SK-N-SH treated with all-trans-retinoic acid at 6 μM for 48 hours (cell line): ENCODE measurements around the gene CAMSAP3.

Source experiments
- ATAC-seq: fragments of 200-7000 bp; cut with Tn5 transposase; 3 replicates; pipeline ENCODE4 v1.9.1; 2020; ENCODE audit warnings: mild to moderate bottlenecking, moderate library complexity
- ARNTL ChIP-seq: fragments of 450-650 bp; formaldehyde crosslinking; IDR thresholded peaks from 2 replicates; pipeline ENCODE4 v1.5.0; 2020; ENCODE audit warnings: low read depth, mild to moderate bottlenecking, moderate library complexity, borderline replicate concordance
- BACH2 ChIP-seq: fragments of 250-450 bp; sonication (Bioruptor Pico); IDR thresholded peaks from 2 replicates; pipeline ENCODE4 v1.9.0; 2021; ENCODE audit warnings: mild to moderate bottlenecking, borderline replicate concordance
- CSDC2 ChIP-seq: fragments of 250-450 bp; sonication (Bioruptor Pico); IDR thresholded peaks from 2 replicates; pipeline ENCODE4 v1.5.0; 2020; ENCODE audit warnings: mild to moderate bottlenecking, moderate library complexity
- ESRRG ChIP-seq: fragments of 250-450 bp; sonication (Bioruptor Pico); IDR thresholded peaks from 2 replicates; pipeline ENCODE4 v1.6.1; 2021; ENCODE audit warnings: mild to moderate bottlenecking
- ISL1 ChIP-seq: fragments of 250-450 bp; sonication (Bioruptor Pico); IDR thresholded peaks from 2 replicates; pipeline ENCODE4 v2.1.2; 2022; ENCODE audit warnings: mild to moderate bottlenecking, moderate library complexity
- OSR1 ChIP-seq: fragments of 250-450 bp; sonication (Bioruptor Pico); IDR thresholded peaks from 2 replicates; pipeline ENCODE4 v1.8.0; 2022; ENCODE audit warnings: moderate library complexity, mild to moderate bottlenecking, inconsistent platforms
- POU6F1 ChIP-seq: fragments of 250-450 bp; sonication (Bioruptor Pico); IDR thresholded peaks from 2 replicates; pipeline ENCODE4 v1.8.0; 2021; ENCODE audit warnings: low read depth, mild to moderate bottlenecking, moderate library complexity, borderline replicate concordance
- PPARA ChIP-seq: fragments of 250-450 bp; sonication (Bioruptor Pico); IDR thresholded peaks from 2 replicates; pipeline ENCODE4 v1.5.0; 2020; ENCODE audit warnings: mild to moderate bottlenecking, borderline replicate concordance
- RARB ChIP-seq: fragments of 250-450 bp; sonication (Bioruptor Pico); IDR thresholded peaks from 2 replicates; pipeline ENCODE4 v1.8.0; 2021; ENCODE audit warnings: mild to moderate bottlenecking, moderate library complexity
- SNAI2 ChIP-seq: fragments of 250-450 bp; sonication (Bioruptor Pico); IDR thresholded peaks from 2 replicates; pipeline ENCODE4 v1.5.0; 2020; ENCODE audit warnings: mild to moderate bottlenecking, moderate library complexity
- TCF4 ChIP-seq: fragments of 250-450 bp; sonication (Bioruptor Pico); IDR thresholded peaks from 2 replicates; pipeline ENCODE4 v1.8.0; 2021; ENCODE audit warnings: mild to moderate bottlenecking, moderate library complexity, borderline replicate concordance
- TOX ChIP-seq: fragments of 250-450 bp; sonication (Bioruptor Pico); IDR thresholded peaks from 2 replicates; pipeline ENCODE4 v1.8.0; 2021; ENCODE audit warnings: mild to moderate bottlenecking, moderate library complexity, borderline replicate concordance
- TSHZ2 ChIP-seq: fragments of 250-450 bp; sonication (Bioruptor Pico); IDR thresholded peaks from 2 replicates; pipeline ENCODE4 v1.5.0; 2020; ENCODE audit warnings: mild to moderate bottlenecking, moderate library complexity
- ZC3H10 ChIP-seq: fragments of 250-450 bp; sonication (Bioruptor Pico); IDR thresholded peaks from 2 replicates; pipeline ENCODE4 v1.5.1; 2021; ENCODE audit warnings: mild to moderate bottlenecking, moderate library complexity
- ZFP3 ChIP-seq: fragments of 250-450 bp; sonication (Bioruptor Pico); IDR thresholded peaks from 2 replicates; pipeline ENCODE4 v1.5.0; 2020; ENCODE audit warnings: mild to moderate bottlenecking, moderate library complexity
- ZFP30 ChIP-seq: fragments of 450-650 bp; formaldehyde crosslinking; IDR thresholded peaks from 2 replicates; pipeline ENCODE4 v1.5.0; 2022; ENCODE audit warnings: mild to moderate bottlenecking, moderate library complexity
- ZNF565 ChIP-seq: fragments of 450-650 bp; formaldehyde crosslinking; conservative IDR thresholded peaks from 2 replicates; pipeline ENCODE4 v1.5.0; 2020; ENCODE audit warnings: low read depth, mild to moderate bottlenecking, moderate library complexity
- ZNF70 ChIP-seq: fragments of 450-650 bp; formaldehyde crosslinking; IDR thresholded peaks from 2 replicates; pipeline ENCODE4 v1.5.0; 2020; ENCODE audit warnings: mild to moderate bottlenecking, moderate library complexity
- ZNF8 ChIP-seq: fragments of 450-650 bp; formaldehyde crosslinking; IDR thresholded peaks from 2 replicates; pipeline ENCODE4 v1.5.0; 2020; ENCODE audit warnings: mild to moderate bottlenecking, moderate library complexity
- TF ChIP-seq, protein P1 (sequence below): fragments of 250-450 bp; sonication (Bioruptor Pico); IDR thresholded peaks from 2 replicates; pipeline ENCODE4 v1.8.0; 2020; ENCODE audit warnings: mild to moderate bottlenecking, moderate library complexity, borderline replicate concordance
- TF ChIP-seq, protein P2 (sequence below): fragments of 250-450 bp; sonication (Bioruptor Pico); IDR thresholded peaks from 2 replicates; pipeline ENCODE4 v1.5.1; 2021; ENCODE audit warnings: mild to moderate bottlenecking, moderate library complexity
- TF ChIP-seq, protein P3 (sequence below): fragments of 250-450 bp; sonication (Bioruptor Pico); IDR thresholded peaks from 2 replicates; pipeline ENCODE4 v1.5.1; 2020; ENCODE audit warnings: low read depth, mild to moderate bottlenecking, moderate library complexity

The CAMSAP3 gene

GRCh38 chr19:7645656-7646425 is 50.2 kb downstream of the CAMSAP3 start:
- TF ChIP-seq RARB (no peak), ZFP30 (CRISPR knock-in tag) (no peak), ISL1 (CRISPR knock-in tag) (no peak), ARNTL (CRISPR knock-in tag) (no peak), ZFP3 (CRISPR knock-in tag) (no peak), SNAI2 (CRISPR knock-in tag) (no peak), ESRRG (CRISPR knock-in tag) (no peak), TCF4 (CRISPR knock-in tag) (no peak), TSHZ2 (CRISPR knock-in tag) (no peak), ZC3H10 (CRISPR knock-in tag) (no peak), PPARA (CRISPR knock-in tag) (no peak)
- TF ChIP-seq, protein P1, sequence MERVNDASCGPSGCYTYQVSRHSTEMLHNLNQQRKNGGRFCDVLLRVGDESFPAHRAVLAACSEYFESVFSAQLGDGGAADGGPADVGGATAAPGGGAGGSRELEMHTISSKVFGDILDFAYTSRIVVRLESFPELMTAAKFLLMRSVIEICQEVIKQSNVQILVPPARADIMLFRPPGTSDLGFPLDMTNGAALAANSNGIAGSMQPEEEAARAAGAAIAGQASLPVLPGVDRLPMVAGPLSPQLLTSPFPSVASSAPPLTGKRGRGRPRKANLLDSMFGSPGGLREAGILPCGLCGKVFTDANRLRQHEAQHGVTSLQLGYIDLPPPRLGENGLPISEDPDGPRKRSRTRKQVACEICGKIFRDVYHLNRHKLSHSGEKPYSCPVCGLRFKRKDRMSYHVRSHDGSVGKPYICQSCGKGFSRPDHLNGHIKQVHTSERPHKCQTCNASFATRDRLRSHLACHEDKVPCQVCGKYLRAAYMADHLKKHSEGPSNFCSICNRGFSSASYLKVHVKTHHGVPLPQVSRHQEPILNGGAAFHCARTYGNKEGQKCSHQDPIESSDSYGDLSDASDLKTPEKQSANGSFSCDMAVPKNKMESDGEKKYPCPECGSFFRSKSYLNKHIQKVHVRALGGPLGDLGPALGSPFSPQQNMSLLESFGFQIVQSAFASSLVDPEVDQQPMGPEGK (CRISPR knock-in tag), result no peak
- TF ChIP-seq, protein P2, sequence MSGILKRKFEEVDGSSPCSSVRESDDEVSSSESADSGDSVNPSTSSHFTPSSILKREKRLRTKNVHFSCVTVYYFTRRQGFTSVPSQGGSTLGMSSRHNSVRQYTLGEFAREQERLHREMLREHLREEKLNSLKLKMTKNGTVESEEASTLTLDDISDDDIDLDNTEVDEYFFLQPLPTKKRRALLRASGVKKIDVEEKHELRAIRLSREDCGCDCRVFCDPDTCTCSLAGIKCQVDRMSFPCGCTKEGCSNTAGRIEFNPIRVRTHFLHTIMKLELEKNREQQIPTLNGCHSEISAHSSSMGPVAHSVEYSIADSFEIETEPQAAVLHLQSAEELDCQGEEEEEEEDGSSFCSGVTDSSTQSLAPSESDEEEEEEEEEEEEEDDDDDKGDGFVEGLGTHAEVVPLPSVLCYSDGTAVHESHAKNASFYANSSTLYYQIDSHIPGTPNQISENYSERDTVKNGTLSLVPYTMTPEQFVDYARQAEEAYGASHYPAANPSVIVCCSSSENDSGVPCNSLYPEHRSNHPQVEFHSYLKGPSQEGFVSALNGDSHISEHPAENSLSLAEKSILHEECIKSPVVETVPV (CRISPR knock-in tag), result no peak
- TF ChIP-seq, protein P3, sequence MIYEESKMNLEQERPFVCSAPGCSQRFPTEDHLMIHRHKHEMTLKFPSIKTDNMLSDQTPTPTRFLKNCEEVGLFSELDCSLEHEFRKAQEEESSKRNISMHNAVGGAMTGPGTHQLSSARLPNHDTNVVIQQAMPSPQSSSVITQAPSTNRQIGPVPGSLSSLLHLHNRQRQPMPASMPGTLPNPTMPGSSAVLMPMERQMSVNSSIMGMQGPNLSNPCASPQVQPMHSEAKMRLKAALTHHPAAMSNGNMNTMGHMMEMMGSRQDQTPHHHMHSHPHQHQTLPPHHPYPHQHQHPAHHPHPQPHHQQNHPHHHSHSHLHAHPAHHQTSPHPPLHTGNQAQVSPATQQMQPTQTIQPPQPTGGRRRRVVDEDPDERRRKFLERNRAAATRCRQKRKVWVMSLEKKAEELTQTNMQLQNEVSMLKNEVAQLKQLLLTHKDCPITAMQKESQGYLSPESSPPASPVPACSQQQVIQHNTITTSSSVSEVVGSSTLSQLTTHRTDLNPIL (CRISPR knock-in tag), result no peak
- no peak for ATAC-seq

DNA sequence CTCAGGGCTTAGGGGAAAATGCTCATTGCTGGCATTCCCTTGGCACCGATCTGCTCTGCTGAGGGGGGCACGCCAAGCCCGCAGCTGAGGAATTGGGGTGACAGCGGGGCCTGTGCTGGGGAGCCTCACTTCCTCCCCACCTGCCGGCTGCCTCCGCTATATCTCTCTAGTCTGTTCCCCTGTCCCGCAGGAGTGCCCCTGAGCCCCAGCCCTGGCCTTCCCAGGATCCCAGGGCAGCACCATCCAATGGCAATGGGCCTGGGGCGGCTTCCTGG is 50.7 kb downstream of the CAMSAP3 start:
- ATAC-seq, result no peak
- TF ChIP-seq ESRRG (CRISPR knock-in tag) (no peak), ZFP3 (CRISPR knock-in tag) (no peak), SNAI2 (CRISPR knock-in tag) (no peak), TOX (CRISPR knock-in tag) (no peak), PPARA (CRISPR knock-in tag) (no peak), ZNF8 (CRISPR knock-in tag) (no peak), ISL1 (CRISPR knock-in tag) (no peak), CSDC2 (CRISPR knock-in tag) (no peak), TCF4 (CRISPR knock-in tag) (no peak)

- TF ChIP-seq ESRRG (CRISPR knock-in tag) (no peak), ARNTL (CRISPR knock-in tag) (no peak), RARB (no peak), POU6F1 (CRISPR knock-in tag) (no peak), BACH2 (no peak), ZNF8 (CRISPR knock-in tag) (no peak), OSR1 (CRISPR knock-in tag) (no peak), ZNF565 (CRISPR knock-in tag) (no peak), SNAI2 (CRISPR knock-in tag) (no peak), TSHZ2 (CRISPR knock-in tag) (no peak), ZNF70 (CRISPR knock-in tag) (no peak), ZC3H10 (CRISPR knock-in tag) (no peak), ISL1 (CRISPR knock-in tag) (no peak)
- TF ChIP-seq, protein P2 (CRISPR knock-in tag), result no peak
- TF ChIP-seq, all 23 proteins: peak for 0
- ATAC-seq, result no peak
Measured at GRCh38 chr19:7647156-7647555, 51.5 kb downstream of the CAMSAP3 start.
